ENCODE results near the gene PTPN3.

PTPN3 gene

GRCh38 chr9:109335121-109335520 is 163.0 kb downstream of the PTPN3 start:
- no peak for FAIRE-seq
- TF ChIP-seq, protein P1, sequence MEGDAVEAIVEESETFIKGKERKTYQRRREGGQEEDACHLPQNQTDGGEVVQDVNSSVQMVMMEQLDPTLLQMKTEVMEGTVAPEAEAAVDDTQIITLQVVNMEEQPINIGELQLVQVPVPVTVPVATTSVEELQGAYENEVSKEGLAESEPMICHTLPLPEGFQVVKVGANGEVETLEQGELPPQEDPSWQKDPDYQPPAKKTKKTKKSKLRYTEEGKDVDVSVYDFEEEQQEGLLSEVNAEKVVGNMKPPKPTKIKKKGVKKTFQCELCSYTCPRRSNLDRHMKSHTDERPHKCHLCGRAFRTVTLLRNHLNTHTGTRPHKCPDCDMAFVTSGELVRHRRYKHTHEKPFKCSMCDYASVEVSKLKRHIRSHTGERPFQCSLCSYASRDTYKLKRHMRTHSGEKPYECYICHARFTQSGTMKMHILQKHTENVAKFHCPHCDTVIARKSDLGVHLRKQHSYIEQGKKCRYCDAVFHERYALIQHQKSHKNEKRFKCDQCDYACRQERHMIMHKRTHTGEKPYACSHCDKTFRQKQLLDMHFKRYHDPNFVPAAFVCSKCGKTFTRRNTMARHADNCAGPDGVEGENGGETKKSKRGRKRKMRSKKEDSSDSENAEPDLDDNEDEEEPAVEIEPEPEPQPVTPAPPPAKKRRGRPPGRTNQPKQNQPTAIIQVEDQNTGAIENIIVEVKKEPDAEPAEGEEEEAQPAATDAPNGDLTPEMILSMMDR (IDR thresholded peaks at IDR 0.05; ENCODE audit: insufficient read depth, missing control alignments) = no peak
- no peak for DNase-seq (ENCODE audit: insufficient read length, low spot score)

- FAIRE-seq (no peak), DNase-seq (ENCODE audit: insufficient read length, low spot score) (no peak)
- TF ChIP-seq, protein P1 (IDR thresholded peaks at IDR 0.05; ENCODE audit: insufficient read depth, missing control alignments) = no peak
Observed at GRCh38 chr9:109331353-109331752, 166.8 kb downstream of the PTPN3 start.

DNA sequence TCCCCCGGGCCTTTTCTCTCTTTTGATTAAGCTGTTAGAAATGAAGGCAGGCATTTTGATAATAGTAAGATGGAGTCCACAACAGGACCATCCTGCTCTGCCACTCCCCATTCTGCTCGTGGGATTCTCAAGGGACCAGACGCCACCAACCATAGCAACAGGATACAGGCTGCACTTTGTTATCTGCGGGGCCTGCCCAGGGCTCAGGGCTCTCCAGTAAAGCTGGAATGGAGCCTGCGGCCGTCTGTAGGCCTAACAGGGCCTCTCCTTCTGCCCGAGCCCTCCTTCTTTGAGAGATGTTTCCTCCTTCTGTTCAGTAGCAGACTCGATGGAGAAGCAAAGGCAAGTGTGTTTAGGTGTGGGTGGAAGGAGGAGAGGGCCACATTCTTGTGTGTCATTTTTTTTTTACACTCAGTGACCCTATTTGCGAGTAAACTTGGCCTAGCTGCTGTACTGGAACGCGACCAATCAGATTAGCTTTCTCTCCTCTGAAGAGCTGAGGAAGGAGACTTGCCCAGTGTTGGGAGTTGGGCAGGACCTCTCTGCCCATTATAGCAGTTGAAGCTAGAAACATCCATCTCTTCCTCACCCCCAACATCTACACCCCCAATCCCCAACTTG is 168.4 kb downstream of the PTPN3 start:
- TF ChIP-seq, protein P1 (IDR thresholded peaks at IDR 0.05; ENCODE audit: insufficient read depth, missing control alignments) = no peak
- DNase-seq (ENCODE audit: insufficient read length, low spot score) = no peak
- FAIRE-seq = no peak

DNA sequence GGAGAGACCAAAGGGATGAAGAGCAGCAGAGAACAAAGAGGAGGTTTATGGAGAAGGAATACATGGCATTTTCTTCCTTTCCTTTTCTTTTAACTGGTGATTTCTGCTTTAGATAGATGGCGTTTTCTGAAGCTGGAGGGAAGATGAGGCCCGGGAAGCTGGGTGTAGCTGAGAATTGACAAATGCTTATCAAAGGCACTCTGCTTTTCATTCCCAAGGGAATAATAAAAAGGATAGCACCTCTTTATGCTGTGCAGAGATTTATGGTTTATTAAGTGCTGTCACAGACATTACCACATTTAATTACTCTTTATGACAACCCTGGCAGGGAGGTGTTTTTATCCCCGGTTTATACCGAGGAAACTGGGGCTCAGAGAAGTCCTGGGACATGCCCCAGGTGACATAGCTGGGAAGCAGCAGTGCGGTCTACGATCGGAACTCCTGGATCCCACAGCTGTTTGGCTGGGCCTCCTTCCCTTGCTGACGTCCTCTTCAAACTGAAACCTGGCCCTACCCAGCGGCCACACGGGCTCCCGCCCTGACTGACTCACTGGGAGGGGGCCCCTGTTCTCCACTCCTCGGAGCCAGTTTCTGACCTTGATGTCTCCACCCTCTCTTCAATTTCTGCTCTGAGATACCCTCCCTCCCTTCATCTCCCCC is 169.0 kb downstream of the PTPN3 start:
- no peak for DNase-seq (ENCODE audit: insufficient read length, low spot score)
- TF ChIP-seq, protein P1 (IDR thresholded peaks at IDR 0.05; ENCODE audit: insufficient read depth, missing control alignments) = no peak
- no peak for FAIRE-seq
